ENCODE data around the gene LRRN1.

LRRN1 gene
- total RNA-seq: 0 to 1.6 (median 0.78) reads per million in 4 experiments

DNA sequence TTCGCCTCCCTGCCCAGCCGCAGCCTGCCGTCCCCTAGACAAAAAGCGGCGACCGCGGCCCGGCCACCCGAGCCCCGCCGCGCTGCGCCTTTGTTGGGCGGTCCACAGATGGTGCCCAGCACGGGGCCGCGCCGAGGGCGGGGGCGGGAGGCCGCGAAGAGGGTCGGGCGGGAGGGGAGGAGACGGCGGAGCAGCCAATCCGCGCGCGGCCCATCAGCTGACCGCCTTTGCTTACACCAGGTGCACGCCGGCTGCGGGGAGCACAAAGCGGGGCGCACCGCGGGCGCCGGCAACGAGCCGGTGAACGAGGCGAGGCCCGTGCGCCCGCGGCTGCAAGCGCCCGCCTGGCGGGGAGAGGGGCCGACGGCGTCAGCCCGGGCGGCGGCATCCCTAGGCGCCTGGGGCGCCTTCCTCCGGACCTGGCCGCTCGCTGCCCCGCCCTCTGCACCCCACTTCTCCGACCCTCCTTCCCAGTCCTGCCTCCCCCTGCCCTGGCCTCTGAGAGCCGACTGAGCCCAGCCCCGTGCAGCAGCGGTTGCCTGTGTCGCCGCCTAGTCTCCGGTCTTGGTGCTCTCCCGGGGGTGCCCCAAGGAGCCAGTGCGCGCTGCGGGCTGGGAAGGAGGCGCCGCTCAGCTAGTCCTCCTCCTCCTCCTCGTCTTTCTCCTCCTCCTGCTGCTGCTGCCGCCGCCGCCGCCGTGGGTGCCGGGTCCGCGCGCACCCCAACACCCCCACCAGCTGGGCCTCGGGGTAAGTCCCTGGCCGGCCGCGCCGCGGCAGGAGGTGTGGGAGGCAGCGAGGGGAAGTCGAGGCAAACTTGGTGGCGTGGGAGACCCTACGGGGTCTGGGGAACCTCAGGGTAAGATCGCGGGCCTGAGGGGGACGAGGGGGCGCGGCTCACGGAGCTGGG is at the start of gene LRRN1:
LRRN1 (plus strand) TSS at position 259 of the 907 bp plus-strand sequence. CDS start 45,211 bp downstream, outside the sequence.
- DNase-seq: peak; percentile 18

DNA sequence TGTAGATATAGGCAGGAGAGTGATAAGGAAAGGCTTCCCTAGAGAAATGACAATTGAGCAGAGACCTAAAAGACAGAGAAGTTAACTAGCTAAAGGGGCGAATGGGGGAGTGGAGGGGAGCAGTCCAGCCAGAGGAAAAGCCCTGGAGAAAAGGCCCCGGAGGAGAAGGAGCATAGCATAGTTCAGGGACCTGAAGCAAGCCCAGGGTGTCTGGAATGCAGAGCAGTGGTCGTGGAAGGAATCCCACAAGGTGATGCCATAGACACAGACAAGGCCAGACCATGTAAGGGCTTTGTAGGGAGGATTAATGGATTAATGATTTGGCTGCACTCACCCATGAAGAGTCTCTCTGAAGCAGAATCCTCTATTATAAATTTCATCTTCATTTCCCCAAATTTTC is 45.8 kb upstream of the LRRN1 start:
- DNase-seq: no peak

DNA sequence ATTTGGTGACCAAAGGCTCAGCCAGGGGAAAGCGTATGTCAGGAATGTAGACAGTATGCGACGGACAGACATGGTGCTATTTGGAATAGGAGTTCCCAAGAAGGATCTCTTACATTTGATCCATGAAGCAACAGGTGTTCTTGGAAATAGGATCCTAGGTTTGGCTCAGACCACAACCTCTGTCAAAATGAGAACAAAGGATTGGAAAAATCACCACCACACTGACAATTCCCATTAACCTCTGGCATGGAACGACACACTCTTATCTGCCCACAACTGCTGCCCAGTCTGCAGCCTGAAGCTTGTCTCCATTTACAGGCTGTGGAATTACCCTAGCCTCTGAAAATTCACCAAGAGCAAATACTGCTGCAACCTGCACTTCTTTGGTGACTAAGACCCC is 33.6 kb upstream of the LRRN1 start:
- no peak for DNase-seq

DNA sequence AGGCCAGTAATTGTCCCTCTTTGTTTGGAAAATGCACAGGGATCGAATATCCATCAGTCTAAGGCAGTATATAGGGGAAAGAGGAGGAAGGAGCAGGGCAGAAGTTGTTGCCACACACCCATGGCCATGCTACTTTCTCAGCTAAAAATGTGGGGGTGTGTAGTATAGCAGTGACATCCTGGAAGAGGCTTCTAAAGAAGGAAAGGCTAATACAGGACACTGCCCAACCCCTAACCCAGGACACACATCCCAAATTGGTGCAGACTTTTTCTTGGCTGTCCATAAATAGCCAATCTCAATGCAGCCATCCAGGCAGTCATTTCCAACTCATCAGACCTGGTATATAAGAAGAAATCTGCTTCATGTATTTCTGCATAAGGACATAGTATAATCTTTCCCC is 33.1 kb upstream of the LRRN1 start:
- no peak for DNase-seq

DNA sequence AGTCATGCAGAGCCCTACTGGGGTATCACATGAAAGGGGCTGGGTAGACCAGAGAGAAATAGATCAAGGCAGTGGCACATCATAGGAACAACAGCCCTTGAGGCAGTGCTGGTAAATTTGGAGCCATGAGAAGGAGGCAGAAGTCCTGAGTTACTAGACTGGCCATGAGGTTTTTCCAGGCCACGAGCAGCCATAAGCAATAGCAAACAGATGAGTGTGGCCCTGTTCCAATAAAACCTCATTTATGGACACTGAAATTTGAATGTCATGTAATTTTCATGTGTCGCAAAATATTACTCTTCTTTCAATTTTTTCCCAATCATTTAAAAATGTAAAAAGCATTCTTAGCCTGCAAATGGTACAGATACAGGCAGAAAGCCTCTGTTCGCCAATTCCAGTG is 28.1 kb upstream of the LRRN1 start:
- DNase-seq: no peak

DNA sequence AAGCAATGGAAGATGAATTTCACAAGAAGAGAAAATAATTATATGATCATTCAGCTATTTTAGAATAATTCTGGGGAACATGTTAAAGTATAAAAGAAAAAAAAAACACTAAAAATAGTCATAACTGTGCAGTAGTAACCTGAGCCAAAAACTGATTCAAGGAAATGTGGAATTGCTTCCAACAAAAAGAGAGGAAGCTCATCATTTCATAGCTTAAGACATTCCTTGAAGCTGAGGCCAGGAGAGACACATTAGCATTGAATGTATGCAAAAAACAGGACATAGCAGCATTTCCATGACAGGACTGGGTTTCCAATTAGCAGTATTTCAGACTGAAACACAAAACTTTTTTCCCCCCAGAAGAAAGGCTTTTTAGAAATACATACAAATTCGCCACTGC is 27.7 kb upstream of the LRRN1 start:
- DNase-seq: no peak

DNA sequence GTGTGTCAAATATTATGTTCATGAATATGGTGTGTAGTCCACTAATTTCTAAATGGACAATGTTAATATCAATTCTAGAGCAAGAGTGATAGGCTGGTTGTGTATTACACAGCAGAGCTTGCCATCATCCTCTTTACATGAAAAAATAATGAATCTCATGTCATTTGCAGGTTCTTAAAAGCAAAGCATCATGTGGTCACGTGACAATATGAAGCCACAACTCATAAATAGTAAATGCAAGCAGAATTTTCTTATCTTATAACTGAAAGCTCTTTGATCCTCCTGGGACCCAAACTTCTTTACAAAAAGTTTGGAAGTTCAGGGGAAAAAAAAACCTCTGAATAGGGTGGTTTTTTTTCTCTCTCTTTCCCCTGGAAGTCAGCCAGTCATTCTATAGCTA is 26.9 kb upstream of the LRRN1 start:
- no peak for DNase-seq

DNA sequence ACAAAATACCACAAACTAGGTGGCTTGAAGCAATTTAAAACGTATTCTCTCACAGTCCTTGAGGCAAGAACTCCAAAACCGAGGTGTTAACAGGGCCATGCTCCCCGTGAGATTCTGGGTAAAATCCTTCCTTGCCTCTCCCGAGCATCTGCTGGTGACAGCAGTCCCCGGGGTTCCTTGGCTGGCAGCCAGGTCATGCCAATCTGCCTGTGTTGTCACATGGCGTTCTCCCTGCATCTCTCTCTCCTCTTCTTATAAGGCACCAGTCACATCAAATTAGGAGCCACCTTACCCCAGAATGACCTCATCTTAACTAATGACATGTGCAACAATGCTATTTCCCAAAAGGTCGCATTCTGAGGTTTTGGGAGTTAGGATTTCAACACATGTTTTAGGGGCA is 26.3 kb upstream of the LRRN1 start:
- no peak for DNase-seq

DNA sequence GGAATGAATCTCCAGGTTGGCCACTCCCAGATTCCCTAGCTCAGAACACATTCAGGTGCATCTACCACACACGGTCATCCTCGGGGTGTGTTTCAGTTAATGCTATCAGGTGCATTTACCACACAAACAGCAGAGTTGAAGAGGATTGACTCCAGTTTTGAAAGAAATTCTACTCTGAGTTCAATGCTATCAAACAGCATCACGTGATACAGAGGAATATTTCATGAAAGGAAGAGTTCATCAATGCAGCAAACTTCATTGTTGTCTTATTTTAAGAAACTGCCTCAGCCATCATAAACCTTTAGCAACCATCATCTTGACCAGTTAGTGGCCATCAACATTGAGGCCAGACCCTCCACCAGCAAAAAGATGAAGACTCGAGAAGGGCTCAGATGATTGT is 22.6 kb upstream of the LRRN1 start:
- no peak for DNase-seq

DNA sequence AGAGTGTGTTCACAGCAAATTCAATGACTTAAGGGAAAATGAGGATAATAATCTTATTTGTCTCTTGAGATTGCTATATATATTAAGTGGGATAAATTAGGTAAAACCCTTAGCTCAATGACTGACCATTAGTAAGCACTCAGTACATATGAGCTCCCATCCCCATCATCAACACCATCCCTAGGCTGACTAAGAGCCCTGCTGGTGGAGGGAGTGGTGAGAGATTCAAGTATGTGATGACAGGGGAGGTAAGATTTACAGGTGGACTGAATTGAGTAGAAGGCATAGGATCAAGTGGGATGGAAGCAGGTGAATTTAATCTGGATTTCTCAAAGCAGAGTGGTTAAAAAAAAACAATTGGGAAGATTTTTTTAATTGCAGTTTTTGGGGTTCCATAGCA is 21.0 kb upstream of the LRRN1 start:
- DNase-seq: no peak

DNA sequence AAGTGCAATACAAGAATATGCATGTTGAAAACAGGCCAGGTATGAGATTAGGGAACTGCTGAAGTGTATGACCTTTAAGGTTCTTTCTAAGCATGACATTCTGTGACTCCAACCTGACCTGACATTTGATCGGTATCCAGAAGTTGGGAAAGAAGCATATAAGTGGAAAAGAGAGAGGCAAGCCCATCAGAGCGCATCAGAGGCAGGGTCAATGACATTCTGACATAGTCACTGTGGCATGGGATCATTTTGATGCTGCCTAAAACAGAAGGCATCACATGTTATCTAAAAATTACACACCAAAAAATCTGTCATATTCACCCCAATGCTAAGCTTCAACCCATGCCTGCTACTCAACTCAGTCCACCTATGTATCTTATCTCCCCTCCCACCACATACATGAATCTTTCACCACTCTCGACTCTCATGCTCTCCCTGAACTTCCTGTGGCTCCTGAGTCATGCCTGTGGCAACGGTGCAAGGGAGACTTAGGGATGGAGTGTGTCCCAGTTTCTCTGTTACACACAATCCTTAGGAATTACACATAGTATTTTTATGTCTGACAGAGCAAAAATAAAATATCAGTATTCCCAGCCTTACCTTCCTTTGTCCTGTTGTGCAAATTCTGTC is 20.5 kb upstream of the LRRN1 start:
- no peak for DNase-seq

DNA sequence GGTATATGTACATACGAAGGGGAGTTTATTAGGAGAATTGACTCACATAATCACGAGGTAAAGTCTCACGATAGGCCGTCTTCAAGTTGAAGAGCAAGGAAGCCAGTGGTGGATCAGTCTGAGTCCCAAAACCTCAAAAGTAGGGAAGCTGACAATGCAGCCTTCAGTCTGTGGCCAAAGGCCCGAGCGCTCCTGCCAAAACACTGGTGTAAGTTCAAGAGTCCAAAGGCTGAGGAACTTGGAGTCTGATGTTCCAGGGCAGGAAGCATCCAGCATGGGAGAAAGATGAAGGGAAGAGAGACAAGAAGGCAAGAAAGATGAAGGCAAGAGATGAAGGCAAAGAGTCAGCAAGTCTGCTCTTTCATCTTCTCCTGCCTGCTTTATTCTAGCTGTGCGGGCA is 16.8 kb upstream of the LRRN1 start:
- DNase-seq: no peak

DNA sequence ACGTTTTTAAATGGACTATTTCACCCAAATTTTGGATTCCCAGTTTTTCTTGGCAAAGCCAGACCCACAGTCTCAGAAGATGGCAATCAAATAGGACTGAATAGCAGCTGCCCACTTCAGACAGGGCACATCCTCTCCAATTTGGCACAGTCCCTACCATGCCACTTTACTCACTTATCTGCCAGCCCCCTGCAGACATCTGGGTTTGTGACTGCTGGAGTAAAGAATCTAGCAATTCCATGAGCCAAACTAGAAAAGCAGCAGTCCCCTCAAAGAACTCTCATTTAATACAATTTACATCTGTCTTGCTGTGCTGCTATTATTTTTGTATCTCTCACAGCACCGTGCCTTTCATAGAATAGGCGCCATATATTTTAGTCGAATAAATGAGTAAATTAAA is 16.0 kb upstream of the LRRN1 start:
- no peak for DNase-seq

DNA sequence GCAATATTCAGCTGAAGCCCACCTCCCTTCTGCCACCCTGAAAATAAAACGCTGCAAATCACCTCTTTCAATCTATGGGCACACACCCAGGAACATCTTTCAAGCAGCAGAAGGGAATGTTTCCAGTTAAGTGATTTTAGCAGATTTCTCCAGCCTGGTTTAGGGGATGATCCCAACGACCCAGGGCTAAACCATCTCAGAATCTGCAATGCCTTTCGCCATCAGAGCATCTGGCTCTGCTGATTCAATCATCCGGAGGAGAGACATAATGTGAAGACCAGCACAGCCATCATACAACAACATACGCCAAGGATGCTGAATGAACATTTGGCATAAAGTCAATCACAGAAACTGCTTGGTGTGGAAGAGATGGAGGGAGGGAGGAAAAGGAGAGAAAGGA is 15.5 kb upstream of the LRRN1 start:
- no peak for DNase-seq

DNA sequence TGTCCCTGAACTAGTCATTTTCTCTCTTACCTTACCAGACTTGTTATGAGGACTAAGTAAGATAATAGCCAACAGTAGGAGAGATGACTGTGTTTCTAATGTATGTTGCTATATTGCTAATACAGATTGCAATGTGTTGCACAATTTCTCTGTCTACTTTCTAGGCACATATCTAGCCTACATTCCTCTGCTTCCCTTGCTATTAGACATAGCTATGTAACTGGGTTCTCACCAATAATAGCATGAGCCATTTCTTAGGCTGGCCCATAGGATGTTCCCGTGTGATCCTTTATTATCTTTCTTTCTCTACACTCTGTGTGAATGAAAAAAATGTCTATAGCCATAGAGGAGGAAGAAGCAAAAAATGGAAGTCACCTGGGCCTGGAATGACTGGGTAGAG is 6.8 kb upstream of the LRRN1 start:
- no peak for DNase-seq

DNA sequence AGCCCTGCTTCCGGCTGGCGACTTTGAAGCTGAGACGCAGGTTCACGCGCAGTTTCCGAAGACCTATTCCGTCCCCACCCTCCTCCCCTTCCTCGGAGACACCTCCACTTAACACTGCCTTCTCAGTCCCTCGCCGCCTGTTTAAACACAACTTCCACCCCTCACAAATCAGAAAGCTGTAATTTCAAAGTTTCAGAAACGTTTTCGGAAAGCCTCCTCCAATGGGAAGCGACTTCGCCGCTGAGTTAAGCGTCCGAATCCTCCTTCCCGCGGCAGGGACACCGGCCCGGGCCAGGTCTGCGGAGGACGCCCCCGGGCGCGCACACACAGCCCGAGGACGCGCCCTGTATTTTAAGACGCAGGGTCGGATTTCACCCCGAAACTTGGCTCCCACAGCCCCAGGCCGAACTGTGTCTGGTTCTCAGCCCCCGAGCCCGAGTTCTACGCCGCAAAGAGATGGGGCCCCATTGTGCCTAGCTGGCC is 559 bp upstream of the LRRN1 start:
- peak; percentile 9 for DNase-seq

DNA sequence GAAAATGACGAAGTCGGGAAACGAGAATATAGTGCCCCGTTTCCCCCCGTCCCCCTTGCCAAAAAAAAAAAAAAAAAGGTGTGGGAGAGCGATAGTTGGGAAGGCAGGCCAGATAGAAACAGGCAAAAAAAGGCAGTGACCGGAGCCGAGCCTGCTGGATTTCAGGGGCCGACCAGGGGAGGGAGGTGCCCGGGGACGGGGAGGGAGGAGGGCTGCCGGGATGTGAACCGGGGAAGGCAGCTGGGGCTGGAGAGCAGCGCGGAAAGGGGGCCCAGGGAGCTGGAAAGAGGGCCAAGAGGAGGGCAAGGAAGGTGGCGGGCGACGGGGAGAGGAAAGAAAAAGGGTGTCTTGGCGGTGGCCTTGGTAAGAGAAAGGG is 837 bp downstream of the LRRN1 start:
- no peak for DNase-seq

DNA sequence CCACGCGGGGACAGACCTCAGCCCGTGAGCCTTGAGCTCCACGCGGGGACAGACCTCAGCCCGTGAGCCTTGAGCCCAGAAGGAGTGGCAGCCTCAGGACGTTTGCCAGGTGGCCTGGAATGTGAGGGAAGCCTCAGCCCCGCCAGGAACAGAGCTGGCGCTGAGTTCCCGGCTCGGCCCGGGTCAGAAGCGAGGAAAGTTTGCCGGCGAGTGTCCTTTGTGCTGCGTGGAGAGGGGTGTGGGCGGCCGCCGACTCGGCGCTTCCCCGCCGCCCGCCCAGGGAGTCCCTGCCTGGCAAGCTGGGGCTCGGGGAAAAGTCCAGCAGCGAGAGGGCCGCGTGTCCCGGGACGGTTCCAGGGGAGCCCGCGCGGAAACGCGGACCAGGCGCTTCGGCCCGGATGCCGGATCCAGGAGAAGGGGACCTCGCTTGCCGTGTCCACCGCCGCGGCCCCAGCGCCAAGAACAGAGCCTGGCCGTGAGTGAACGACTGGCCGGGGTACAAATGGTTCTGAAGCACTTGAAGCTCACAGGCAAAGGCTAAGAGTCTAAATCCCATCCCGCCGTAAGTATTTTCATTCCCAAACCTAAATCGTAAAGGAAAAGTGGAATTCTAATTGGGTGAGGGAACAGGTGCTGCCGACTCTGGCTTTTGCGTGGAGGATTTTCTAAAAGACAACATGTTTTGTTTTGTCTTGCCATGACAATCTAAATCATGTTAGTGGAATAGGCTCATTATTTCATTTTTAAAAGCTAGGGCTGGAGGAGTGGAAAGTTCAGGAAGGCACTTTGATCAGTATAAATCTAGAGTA is 1.7 kb downstream of the LRRN1 start:
- DNase-seq: no peak

DNA sequence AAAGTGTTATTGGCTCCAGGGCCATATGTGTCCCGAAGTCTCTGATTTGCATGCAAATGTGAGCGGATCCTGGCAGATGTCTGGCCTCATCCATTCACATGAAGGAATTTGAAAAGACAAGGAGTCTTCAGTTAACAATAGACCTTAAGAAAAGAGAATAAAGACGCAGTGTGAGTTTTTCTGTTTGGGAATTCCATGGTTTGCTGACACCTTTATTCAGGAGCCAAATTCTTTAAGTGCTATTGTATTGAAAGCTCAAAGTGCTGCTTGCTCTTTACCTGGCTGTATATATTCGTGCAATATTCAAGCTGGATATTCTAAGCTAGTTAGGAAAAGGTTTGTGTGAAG is 2.2 kb downstream of the LRRN1 start:
- no peak for DNase-seq

DNA sequence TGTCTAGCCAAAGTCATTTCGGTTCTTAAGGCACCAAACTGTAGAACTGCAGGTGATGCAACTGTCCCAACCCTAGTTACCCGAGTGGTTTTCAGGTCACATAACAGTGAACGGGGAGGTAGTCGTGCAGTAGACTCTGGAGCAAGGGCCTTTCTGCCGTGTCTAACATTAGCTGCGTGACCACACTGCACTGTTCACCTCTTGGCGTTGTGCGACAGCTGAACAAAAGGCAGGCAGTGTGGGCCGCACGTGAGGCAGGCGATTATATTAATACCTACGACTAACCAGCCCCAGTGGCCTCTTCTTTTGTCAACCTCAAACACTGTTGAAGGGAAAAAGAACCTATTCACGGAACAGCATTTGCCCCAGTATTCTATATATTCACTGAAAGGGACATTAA is 2.8 kb downstream of the LRRN1 start:
- DNase-seq: no peak

DNA sequence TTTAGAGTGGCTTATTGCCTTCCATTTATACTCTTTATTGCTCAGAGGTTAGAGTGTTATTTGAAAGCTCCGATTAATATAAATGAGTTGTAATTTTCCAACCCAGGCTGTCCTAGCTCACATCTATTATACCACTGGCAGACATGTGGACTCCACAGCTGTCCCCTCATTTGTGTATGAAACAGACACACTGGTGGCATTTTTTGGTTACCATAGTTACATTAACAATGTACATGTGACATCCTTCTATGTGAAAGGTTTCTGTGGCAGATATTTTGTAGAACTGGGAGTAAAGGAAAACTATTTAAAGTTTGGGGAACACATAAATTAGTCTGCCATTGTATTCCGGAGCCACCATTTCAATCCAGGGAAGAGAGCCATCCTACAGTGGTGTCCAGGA is 5.3 kb downstream of the LRRN1 start:
- DNase-seq: no peak

DNA sequence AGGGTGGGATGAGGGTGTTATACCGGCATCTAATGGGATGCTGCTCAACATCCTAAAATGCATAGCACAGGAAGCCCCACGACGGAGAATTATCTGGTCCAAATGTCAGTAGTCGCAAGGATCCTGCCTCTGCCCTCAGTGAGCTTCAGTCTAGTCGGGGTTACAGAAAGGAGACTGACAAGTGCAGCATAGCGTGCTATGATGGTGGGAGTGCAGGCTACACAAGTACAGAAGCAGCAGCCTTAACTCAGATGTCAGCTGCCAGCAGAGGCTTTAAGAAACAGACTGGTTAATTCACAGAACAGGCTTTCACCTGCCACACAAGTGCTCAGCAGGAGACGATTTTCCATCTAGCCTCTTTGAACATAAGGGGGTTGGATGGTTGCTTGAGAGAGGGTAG is 6.9 kb downstream of the LRRN1 start:
- no peak for DNase-seq

DNA sequence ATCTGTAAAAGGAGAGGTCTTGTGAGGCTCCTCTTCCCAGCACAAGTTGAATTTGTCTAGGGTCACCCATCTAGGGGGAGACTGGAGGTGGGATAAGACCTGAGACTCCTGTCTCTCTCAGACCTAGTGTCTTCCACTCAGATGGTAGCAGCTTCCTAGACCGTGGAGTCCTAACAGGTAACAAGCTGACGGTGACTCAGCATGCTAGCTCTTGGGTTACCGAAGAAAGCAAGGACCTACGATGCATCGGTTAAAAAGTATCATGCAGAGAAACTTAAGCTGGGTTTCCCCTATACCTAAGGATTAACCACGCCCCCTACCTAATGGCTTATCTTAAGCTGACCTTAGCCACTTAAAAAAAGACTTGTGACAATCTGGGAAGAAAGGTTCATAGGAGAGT is 7.6 kb downstream of the LRRN1 start:
- DNase-seq: no peak

DNA sequence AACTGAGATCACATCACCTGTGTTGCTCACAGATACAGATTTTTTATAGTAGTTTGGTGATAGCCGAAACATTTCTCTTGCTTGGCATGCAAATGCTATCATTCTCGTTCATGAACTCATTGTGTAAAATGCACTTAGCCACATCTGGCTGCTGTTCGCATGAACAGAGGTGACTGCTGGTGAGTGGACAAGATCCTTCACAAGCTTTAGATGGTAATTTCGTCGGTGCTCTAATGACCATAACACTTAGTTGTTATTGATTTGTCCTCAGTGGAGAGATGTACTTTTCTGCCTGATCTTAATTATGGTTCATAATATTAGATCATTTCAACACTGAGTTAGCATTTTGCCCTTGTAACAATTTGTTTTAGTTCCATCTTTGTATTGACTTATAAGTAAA is 13.8 kb downstream of the LRRN1 start:
- no peak for DNase-seq

Measured in effector CD8-positive, alpha-beta T cell (primary cell).